Liver (tissue), 9 donors: ENCODE measurements around the gene KLHL12. TPM values are rescaled to one million over a fixed set of nuclear protein-coding genes. Genes with fewer than 3 reads are reported as not detected.

Experiments
- DNase-seq: peaks from one replicate; pipeline ENCODE4 v3.0.0-alpha.2; 2017; ENCODE audit warnings: low spot score
- H3K27ac ChIP-seq, 2 donors: one replicate each; pipeline ENCODE4 v1.7.0; 2013; ENCODE audit warnings: inconsistent platforms in 2 of 2, low read length in 2 of 2, control low read depth in 1 of 2, low read depth in 1 of 2, mild to moderate bottlenecking in 1 of 2
- H3K27me3 ChIP-seq, 4 donors: one replicate each; pipeline versions ENCODE4 v1.6.1 to v1.7.0; 2013; ENCODE audit warnings: low read length in 3 of 4, inconsistent platforms in 1 of 4, mild to moderate bottlenecking in 1 of 4, moderate library complexity in 1 of 4; ENCODE audit not compliant: control insufficient read depth in 4 of 4, insufficient read depth in 4 of 4
- H3K36me3 ChIP-seq, 4 donors: one replicate each; pipeline versions ENCODE4 v1.6.1 to v1.7.0; 2013; ENCODE audit warnings: low read length in 3 of 4, mild to moderate bottlenecking in 3 of 4, low read depth in 1 of 4, moderate library complexity in 1 of 4; ENCODE audit not compliant: control insufficient read depth in 4 of 4, insufficient read depth in 3 of 4
- H3K4me1 ChIP-seq, 4 donors: one replicate each; pipeline versions ENCODE4 v1.6.1 to v1.7.0; 2013; ENCODE audit warnings: low read length in 3 of 4, mild to moderate bottlenecking in 3 of 4, moderate library complexity in 1 of 4; ENCODE audit not compliant: control insufficient read depth in 4 of 4, insufficient read depth in 4 of 4
- H3K4me3 ChIP-seq, 3 donors: one replicate each; pipeline versions ENCODE4 v1.6.1 to v1.7.0; 2013; ENCODE audit warnings: low read length in 3 of 3, control low read depth in 1 of 3, low read depth in 1 of 3, mild to moderate bottlenecking in 1 of 3
- H3K9ac ChIP-seq, 2 donors: one replicate each; pipeline ENCODE4 v1.7.0; 2013; ENCODE audit warnings: low read length in 2 of 2, mild to moderate bottlenecking in 2 of 2, moderate library complexity in 2 of 2, control low read depth in 1 of 2, low read depth in 1 of 2
- H3K9me3 ChIP-seq, 4 donors: one replicate each; pipeline versions ENCODE4 v1.6.1 to v1.7.0; 2013; ENCODE audit warnings: low read length in 3 of 4; ENCODE audit not compliant: control insufficient read depth in 4 of 4
- EGR1 ChIP-seq, 2 donors: IDR thresholded peaks; 2 replicates each; pipeline ENCODE4 v1.6.1; 2016 to 2018; ENCODE audit warnings: antibody characterized with exemption in 2 of 2, low read depth in 2 of 2
- FOXA1 ChIP-seq: IDR thresholded peaks from 2 replicates; pipeline ENCODE4 v1.6.1; 2016; ENCODE audit warnings: antibody characterized with exemption
- FOXA2 ChIP-seq: IDR thresholded peaks from 2 replicates; pipeline ENCODE4 v1.6.1; 2016; ENCODE audit warnings: antibody characterized with exemption
- GABPA ChIP-seq, 2 donors: IDR thresholded peaks in 1 of 2; conservative IDR thresholded peaks in 1 of 2; 2 replicates each; pipeline ENCODE4 v1.6.1; 2016; ENCODE audit warnings: antibody characterized with exemption in 2 of 2, mild to moderate bottlenecking in 1 of 2, moderate library complexity in 1 of 2
- HNF4A ChIP-seq, 2 donors: conservative IDR thresholded peaks; 2 replicates each; pipeline ENCODE4 v1.6.1; 2016; ENCODE audit warnings: antibody characterized with exemption in 2 of 2, mild to moderate bottlenecking in 2 of 2
- JUND ChIP-seq, 2 donors: IDR thresholded peaks; 2 replicates each; pipeline ENCODE4 v1.6.1; 2016; ENCODE audit warnings: antibody characterized with exemption in 2 of 2
- NR2F2 ChIP-seq: IDR thresholded peaks from 2 replicates; pipeline ENCODE4 v1.6.1; 2016; ENCODE audit warnings: antibody characterized with exemption
- RAD21 ChIP-seq, 2 donors: IDR thresholded peaks; 2 replicates each; pipeline ENCODE4 v1.6.1; 2016; ENCODE audit warnings: antibody characterized with exemption in 2 of 2, mild to moderate bottlenecking in 2 of 2
- SP1 ChIP-seq: IDR thresholded peaks from 2 replicates; pipeline ENCODE4 v1.6.1; 2018; ENCODE audit warnings: antibody characterized with exemption, mild to moderate bottlenecking
- YY1 ChIP-seq: IDR thresholded peaks from 2 replicates; pipeline ENCODE4 v1.6.1; 2016; ENCODE audit warnings: antibody characterized with exemption, mild to moderate bottlenecking
- WGBS: extraction: QIAGEN DNeasy Blood & Tissue Kit; methylation state at CpG from one replicate; pipeline ENCODE4 v1.1.7; 2013; 5-methylcytosine and 5-hydroxymethylcytosine counted together
- polyA plus RNA-seq, 2 donors: library from polyadenylated mRNA; stranded (reverse) in 1 of 2; unstranded in 1 of 2; fragments of 200-250 nt in 1 of 2; fragments of >200 nt in 1 of 2; fragmentation: Nextera tagmentation in 1 of 2; extraction: Ambion mirVana in 1 of 2; gene quantifications; one replicate each; pipeline versions ENCODE4 v1.2.1 to v1.2.3, GENCODE V29; 2013 to 2015
- total RNA-seq, 2 donors: library from RNA; depleted of rRNA; stranded (reverse); fragments of >200 nt; gene quantifications; one replicate each; pipeline ENCODE4 v1.2.3, GENCODE V29; 2014
- TF ChIP-seq, protein P1 (sequence below): IDR thresholded peaks from 2 replicates; pipeline ENCODE4 v1.6.1; 2016; ENCODE audit warnings: antibody characterized with exemption, mild to moderate bottlenecking
- TF ChIP-seq, protein P2 (sequence below): IDR thresholded peaks from 2 replicates; pipeline ENCODE4 v1.6.1; 2016; ENCODE audit warnings: antibody characterized with exemption
- TF ChIP-seq, protein P3 (sequence below): fragments of 150-350 bp; IDR thresholded peaks from 2 replicates; pipeline ENCODE4 v1.5.1; 2017; ENCODE audit warnings: improper control_type of control experiment, low read depth, low read length; ENCODE audit not compliant: missing input control
- donor health status: healthy.
- donor health status: healthy.
- donor health status: healthy.
- donor health status: healthy.
- donor health status: healthy.

KLHL12 gene
- total and polyA plus RNA-seq, 4 donors: 7.2 to 17.5 (median 10.4) TPM

DNA sequence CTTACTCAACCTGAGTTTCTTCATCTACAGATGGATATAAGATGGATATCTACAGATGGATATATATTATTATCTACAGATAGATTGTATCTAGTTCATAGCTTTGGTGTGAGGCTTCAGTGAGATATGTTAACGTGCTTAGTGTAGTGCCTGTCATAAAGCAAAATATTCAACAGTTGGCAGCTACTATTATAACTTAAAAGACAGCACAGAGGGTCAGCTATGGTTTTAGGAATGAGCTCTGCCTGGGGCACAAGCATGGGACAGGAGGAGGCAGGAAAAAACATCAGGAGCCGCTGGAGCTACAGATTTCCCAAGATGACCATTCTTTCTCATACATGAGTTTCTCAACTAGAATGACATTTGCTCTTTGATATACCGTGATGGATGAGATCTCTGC, 41.3 kb upstream of the KLHL12 start:
- 75% methylated on average over 3 of the region's 3 CpGs for WGBS

DNA sequence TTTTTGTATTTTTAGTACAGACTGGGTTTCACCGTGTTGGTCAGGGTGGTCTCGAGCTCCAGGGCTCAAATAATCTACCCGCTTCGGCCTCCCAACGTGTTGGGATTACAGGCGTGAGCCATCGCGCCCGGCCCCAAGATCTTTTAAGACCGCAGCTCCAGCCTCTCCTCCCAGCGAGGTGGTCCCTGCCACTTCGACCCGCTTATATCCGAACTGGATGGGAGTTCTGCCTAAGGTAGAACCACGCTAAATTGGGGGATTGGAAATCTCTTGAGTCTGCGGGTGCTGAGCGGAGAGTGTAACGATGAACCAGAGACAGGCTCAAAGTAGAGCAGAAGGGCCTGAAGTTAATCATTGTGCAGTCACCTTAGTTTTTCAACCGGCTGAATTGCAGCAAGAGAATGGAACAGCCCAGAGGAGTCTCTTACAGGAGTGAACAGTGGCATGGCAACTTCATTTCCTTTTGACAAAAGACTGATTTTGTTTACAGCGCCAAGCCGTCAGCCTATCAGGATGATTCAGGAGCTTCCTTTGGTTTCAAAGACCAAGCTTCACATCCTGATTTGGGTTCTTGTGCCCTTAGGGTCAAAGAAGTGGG, 40.7 kb upstream of the KLHL12 start:
- Histone ChIP-seq H3K9me3 (no peaks in the 10 kb centered on the region), H3K4me3 (peak overlapping the region; percentile 59 to 83 (median 61)), H3K36me3 (peaks cover 2 to 9% (median 5%) of the 10 kb centered on the region in 4 donors), H3K4me1 (peaks cover 3 to 23% (median 14%) of the 10 kb centered on the region in 4 donors), H3K27ac (peak overlapping the region; percentile 53 to 67), H3K27me3 (no peaks in the 10 kb centered on the region), H3K9ac (peak overlapping the region; percentile 24 to 35)
- WGBS: 9% methylated on average over 21 of the region's 21 CpGs
- no peak for DNase-seq
- peak; percentile 17 for TF ChIP-seq SP1
- TF ChIP-seq, protein P1, sequence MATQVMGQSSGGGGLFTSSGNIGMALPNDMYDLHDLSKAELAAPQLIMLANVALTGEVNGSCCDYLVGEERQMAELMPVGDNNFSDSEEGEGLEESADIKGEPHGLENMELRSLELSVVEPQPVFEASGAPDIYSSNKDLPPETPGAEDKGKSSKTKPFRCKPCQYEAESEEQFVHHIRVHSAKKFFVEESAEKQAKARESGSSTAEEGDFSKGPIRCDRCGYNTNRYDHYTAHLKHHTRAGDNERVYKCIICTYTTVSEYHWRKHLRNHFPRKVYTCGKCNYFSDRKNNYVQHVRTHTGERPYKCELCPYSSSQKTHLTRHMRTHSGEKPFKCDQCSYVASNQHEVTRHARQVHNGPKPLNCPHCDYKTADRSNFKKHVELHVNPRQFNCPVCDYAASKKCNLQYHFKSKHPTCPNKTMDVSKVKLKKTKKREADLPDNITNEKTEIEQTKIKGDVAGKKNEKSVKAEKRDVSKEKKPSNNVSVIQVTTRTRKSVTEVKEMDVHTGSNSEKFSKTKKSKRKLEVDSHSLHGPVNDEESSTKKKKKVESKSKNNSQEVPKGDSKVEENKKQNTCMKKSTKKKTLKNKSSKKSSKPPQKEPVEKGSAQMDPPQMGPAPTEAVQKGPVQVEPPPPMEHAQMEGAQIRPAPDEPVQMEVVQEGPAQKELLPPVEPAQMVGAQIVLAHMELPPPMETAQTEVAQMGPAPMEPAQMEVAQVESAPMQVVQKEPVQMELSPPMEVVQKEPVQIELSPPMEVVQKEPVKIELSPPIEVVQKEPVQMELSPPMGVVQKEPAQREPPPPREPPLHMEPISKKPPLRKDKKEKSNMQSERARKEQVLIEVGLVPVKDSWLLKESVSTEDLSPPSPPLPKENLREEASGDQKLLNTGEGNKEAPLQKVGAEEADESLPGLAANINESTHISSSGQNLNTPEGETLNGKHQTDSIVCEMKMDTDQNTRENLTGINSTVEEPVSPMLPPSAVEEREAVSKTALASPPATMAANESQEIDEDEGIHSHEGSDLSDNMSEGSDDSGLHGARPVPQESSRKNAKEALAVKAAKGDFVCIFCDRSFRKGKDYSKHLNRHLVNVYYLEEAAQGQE: no peak

More for the DNA sequence above, 41.3 kb upstream of the KLHL12 start:
- H3K27ac ChIP-seq: peak overlapping the region in 1 of 2 donors; percentile 33
- no peak overlapping the region for H3K9ac ChIP-seq
- no peak overlapping the region for H3K4me3 ChIP-seq
- peaks cover 2 to 3% (median 3%) of the 10 kb centered on the region in 4 donors for H3K36me3 ChIP-seq
- no peak for TF ChIP-seq YY1
- no peak for TF ChIP-seq GABPA (IDR thresholded peaks at IDR 0.05 in 1 of 2, conservative IDR thresholded peaks at IDR 0.05 in 1 of 2)
- no peak for TF ChIP-seq HNF4A (conservative IDR thresholded peaks at IDR 0.05)
- TF ChIP-seq, protein P2, sequence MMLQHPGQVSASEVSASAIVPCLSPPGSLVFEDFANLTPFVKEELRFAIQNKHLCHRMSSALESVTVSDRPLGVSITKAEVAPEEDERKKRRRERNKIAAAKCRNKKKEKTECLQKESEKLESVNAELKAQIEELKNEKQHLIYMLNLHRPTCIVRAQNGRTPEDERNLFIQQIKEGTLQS: no peak
- TF ChIP-seq RAD21 (IDR thresholded peaks at IDR 0.05): no peak
- TF ChIP-seq JUND (IDR thresholded peaks at IDR 0.05): no peak
- TF ChIP-seq EGR1 (IDR thresholded peaks at IDR 0.05; ENCODE audit: low read depth in 2 of 2): no peak
- no peak for TF ChIP-seq FOXA1
- TF ChIP-seq, protein P3, sequence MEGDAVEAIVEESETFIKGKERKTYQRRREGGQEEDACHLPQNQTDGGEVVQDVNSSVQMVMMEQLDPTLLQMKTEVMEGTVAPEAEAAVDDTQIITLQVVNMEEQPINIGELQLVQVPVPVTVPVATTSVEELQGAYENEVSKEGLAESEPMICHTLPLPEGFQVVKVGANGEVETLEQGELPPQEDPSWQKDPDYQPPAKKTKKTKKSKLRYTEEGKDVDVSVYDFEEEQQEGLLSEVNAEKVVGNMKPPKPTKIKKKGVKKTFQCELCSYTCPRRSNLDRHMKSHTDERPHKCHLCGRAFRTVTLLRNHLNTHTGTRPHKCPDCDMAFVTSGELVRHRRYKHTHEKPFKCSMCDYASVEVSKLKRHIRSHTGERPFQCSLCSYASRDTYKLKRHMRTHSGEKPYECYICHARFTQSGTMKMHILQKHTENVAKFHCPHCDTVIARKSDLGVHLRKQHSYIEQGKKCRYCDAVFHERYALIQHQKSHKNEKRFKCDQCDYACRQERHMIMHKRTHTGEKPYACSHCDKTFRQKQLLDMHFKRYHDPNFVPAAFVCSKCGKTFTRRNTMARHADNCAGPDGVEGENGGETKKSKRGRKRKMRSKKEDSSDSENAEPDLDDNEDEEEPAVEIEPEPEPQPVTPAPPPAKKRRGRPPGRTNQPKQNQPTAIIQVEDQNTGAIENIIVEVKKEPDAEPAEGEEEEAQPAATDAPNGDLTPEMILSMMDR: no peak
- no peak for TF ChIP-seq NR2F2
- TF ChIP-seq FOXA2: no peak
- H3K27me3 ChIP-seq: no peaks in the 10 kb centered on the region
- no peaks in the 10 kb centered on the region for H3K9me3 ChIP-seq
- no peak for DNase-seq
- peaks cover 3 to 23% (median 14%) of the 10 kb centered on the region in 4 donors for H3K4me1 ChIP-seq
